Mesenchymal stem cell (in vitro differentiated cells and primary cell): ENCODE results near the gene TOM1L2.

ENCODE experiments used
- DNase-seq: peaks from one replicate; pipeline ENCODE4 v3.0.0-alpha.2; 2013
- H2AFZ ChIP-seq: one replicate; pipeline ENCODE4 v1.6.1; 2013; ENCODE audit warnings: low read depth, mild to moderate bottlenecking, control low read depth, inconsistent platforms, low read length, moderate library complexity
- H2AK5ac ChIP-seq: 2 replicates; pipeline ENCODE4 v1.6.1; 2013; ENCODE audit warnings: low read length, moderate library complexity, mild to moderate bottlenecking, inconsistent platforms; ENCODE audit not compliant: severe bottlenecking
- H2BK120ac ChIP-seq: one replicate; pipeline ENCODE4 v1.6.1; 2013; ENCODE audit warnings: low read depth, mild to moderate bottlenecking, inconsistent platforms, low read length, moderate library complexity
- H2BK12ac ChIP-seq, 2 experiments: one replicate each; pipeline ENCODE4 v1.6.1; 2013; ENCODE audit warnings: inconsistent platforms in 2 of 2, low read length in 2 of 2, mild to moderate bottlenecking in 2 of 2, moderate library complexity in 2 of 2, control low read depth in 1 of 2
- H2BK15ac ChIP-seq: one replicate; pipeline ENCODE4 v1.6.1; 2013; ENCODE audit warnings: mild to moderate bottlenecking, low read depth, inconsistent platforms; ENCODE audit not compliant: poor library complexity, severe bottlenecking
- H2BK5ac ChIP-seq: 2 replicates; pipeline ENCODE4 v1.6.1; 2013; ENCODE audit warnings: low read depth, mild to moderate bottlenecking, low read length, control low read depth, inconsistent platforms; ENCODE audit not compliant: poor library complexity, severe bottlenecking
- H3K14ac ChIP-seq, 2 experiments: one replicate each; pipeline ENCODE4 v1.6.1; 2013; ENCODE audit warnings: inconsistent platforms in 2 of 2, low read length in 2 of 2, control low read depth in 1 of 2, mild to moderate bottlenecking in 1 of 2, moderate library complexity in 1 of 2
- H3K18ac ChIP-seq, 2 experiments: one replicate each; pipeline ENCODE4 v1.6.1; 2013; ENCODE audit warnings: inconsistent platforms in 2 of 2, low read length in 2 of 2, control low read depth in 1 of 2, low read depth in 1 of 2, mild to moderate bottlenecking in 1 of 2
- H3K23ac ChIP-seq, 2 experiments: one replicate each; pipeline ENCODE4 v1.6.1; 2013; ENCODE audit warnings: inconsistent platforms in 2 of 2, low read length in 2 of 2, mild to moderate bottlenecking in 2 of 2, moderate library complexity in 2 of 2, control low read depth in 1 of 2
- H3K27ac ChIP-seq: 2 replicates; pipeline ENCODE4 v1.5.1; 2013; ENCODE audit warnings: mild to moderate bottlenecking, moderate library complexity, low read length, control low read depth, inconsistent platforms; ENCODE audit not compliant: poor library complexity, severe bottlenecking
- H3K27me3 ChIP-seq, 2 experiments: 2 replicates each; pipeline versions ENCODE4 v1.6.1 to v1.7.0; 2013; ENCODE audit warnings: low read length in 2 of 2, mild to moderate bottlenecking in 2 of 2, moderate library complexity in 2 of 2, control low read depth in 1 of 2, inconsistent platforms in 1 of 2; ENCODE audit not compliant: control insufficient read depth in 1 of 2, insufficient read depth in 1 of 2
- H3K36me3 ChIP-seq, 2 experiments: 2 replicates each; pipeline versions ENCODE4 v1.6.1 to v1.7.0; 2013; ENCODE audit warnings: low read length in 2 of 2, control low read depth in 1 of 2, inconsistent platforms in 1 of 2, low read depth in 1 of 2, mild to moderate bottlenecking in 1 of 2; ENCODE audit not compliant: insufficient read depth in 2 of 2, control insufficient read depth in 1 of 2
- H3K4ac ChIP-seq, 2 experiments: one replicate each; pipeline ENCODE4 v1.6.1; 2013; ENCODE audit warnings: inconsistent platforms in 2 of 2, low read length in 2 of 2, mild to moderate bottlenecking in 2 of 2, moderate library complexity in 2 of 2, control low read depth in 1 of 2, low read depth in 1 of 2
- H3K4me1 ChIP-seq: 2 replicates; pipeline ENCODE4 v1.6.1; 2013; ENCODE audit warnings: low read depth, low read length, control low read depth; ENCODE audit not compliant: control insufficient read depth, insufficient read depth
- H3K4me2 ChIP-seq: 2 replicates; pipeline ENCODE4 v1.6.1; 2013; ENCODE audit warnings: low read length, mild to moderate bottlenecking, inconsistent platforms; ENCODE audit not compliant: poor library complexity, severe bottlenecking
- H3K4me3 ChIP-seq, 2 experiments: 2 replicates each; pipeline versions ENCODE4 v1.5.1 to v1.7.0; 2013; ENCODE audit warnings: low read length in 2 of 2, mild to moderate bottlenecking in 2 of 2, control low read depth in 1 of 2, low read depth in 1 of 2; ENCODE audit not compliant: insufficient read depth in 1 of 2
- H3K79me1 ChIP-seq: replicated peaks from 2 replicates; pipeline ENCODE4 v1.6.1; 2013; ENCODE audit warnings: mild to moderate bottlenecking, control low read depth, low read length, inconsistent platforms; ENCODE audit not compliant: poor library complexity, severe bottlenecking
- H3K9ac ChIP-seq: 2 replicates; pipeline ENCODE4 v1.7.0; 2013; ENCODE audit warnings: mild to moderate bottlenecking, low read length, moderate library complexity
- H3K9me3 ChIP-seq: 2 replicates; pipeline ENCODE4 v1.7.0; 2013; ENCODE audit warnings: mild to moderate bottlenecking, low read length; ENCODE audit not compliant: control insufficient read depth
- H4K8ac ChIP-seq: one replicate; pipeline ENCODE4 v1.6.1; 2013; ENCODE audit warnings: inconsistent platforms, mild to moderate bottlenecking, low read length, moderate library complexity
- H4K91ac ChIP-seq: one replicate; pipeline ENCODE4 v1.6.1; 2013; ENCODE audit warnings: mild to moderate bottlenecking, low read length, inconsistent platforms
- WGBS: methylation state at CpG from one replicate; pipeline ENCODE4 v1.1.7; 2013; ENCODE audit warnings: mixed read lengths; 5-methylcytosine and 5-hydroxymethylcytosine counted together

The TOM1L2 gene

GRCh38 chr17:17979778-17980177 is 7.6 kb upstream of the TOM1L2 start:
- Histone ChIP-seq H3K4me3 (no peak overlapping the region), H2BK5ac (no peak overlapping the region), H3K4me1 (no peaks in the 10 kb centered on the region), H4K91ac (no peak overlapping the region), H3K27me3 (no peaks in the 10 kb centered on the region), H3K4ac (no peak overlapping the region), H3K9ac (no peak overlapping the region), H3K9me3 (no peaks in the 10 kb centered on the region), H2BK120ac (no peak overlapping the region), H3K14ac (no peak overlapping the region), H2AFZ (no peak overlapping the region), H3K36me3 (no peaks in the 10 kb centered on the region), H3K4me2 (no peak overlapping the region), H3K23ac (peak overlapping the region in 1 of 2 experiments; percentile 51), H2BK15ac (no peak overlapping the region), H3K79me1 (no peaks in the 10 kb centered on the region), H4K8ac (no peak overlapping the region), H2BK12ac (no peak overlapping the region), H3K27ac (no peak overlapping the region), H2AK5ac (peak overlapping the region; percentile 25), H3K18ac (no peak overlapping the region)
- WGBS, result 77% methylated on average over 3 of the region's 3 CpGs
- no peak for DNase-seq

GRCh38 chr17:17978481-17979424 is 6.6 kb upstream of the TOM1L2 start:
- H2BK15ac ChIP-seq, result no peak overlapping the region
- WGBS, result 90% methylated on average over 14 of the region's 14 CpGs
- no peak overlapping the region for H2AK5ac ChIP-seq
- H2AFZ ChIP-seq, result no peak overlapping the region
- H3K27me3 ChIP-seq, result no peaks in the 10 kb centered on the region
- H3K9me3 ChIP-seq, result no peaks in the 10 kb centered on the region
- no peaks in the 10 kb centered on the region for H3K79me1 ChIP-seq
- H3K9ac ChIP-seq, result no peak overlapping the region
- no peak overlapping the region for H3K14ac ChIP-seq
- no peak overlapping the region for H3K27ac ChIP-seq
- H3K18ac ChIP-seq, result no peak overlapping the region
- no peak overlapping the region for H3K4me2 ChIP-seq
- no peak overlapping the region for H4K8ac ChIP-seq
- no peak for DNase-seq
- H3K36me3 ChIP-seq, result no peaks in the 10 kb centered on the region
- no peak overlapping the region for H3K23ac ChIP-seq
- no peak overlapping the region for H2BK5ac ChIP-seq
- H3K4me1 ChIP-seq, result no peaks in the 10 kb centered on the region
- no peak overlapping the region for H2BK120ac ChIP-seq
- no peak overlapping the region for H4K91ac ChIP-seq
- H2BK12ac ChIP-seq, result no peak overlapping the region
- no peak overlapping the region for H3K4ac ChIP-seq
- no peak overlapping the region for H3K4me3 ChIP-seq

- H3K27me3 ChIP-seq, result no peaks in the 10 kb centered on the region
- no peaks in the 10 kb centered on the region for H3K4me1 ChIP-seq
- H3K9me3 ChIP-seq, result no peaks in the 10 kb centered on the region
- peak overlapping the region in 1 of 2 experiments; percentile 18 for H3K18ac ChIP-seq
- no peak overlapping the region for H3K23ac ChIP-seq
- H3K36me3 ChIP-seq, result no peaks in the 10 kb centered on the region
- no peak overlapping the region for H2BK15ac ChIP-seq
- WGBS, result 89% methylated on average over 10 of the region's 10 CpGs
- no peaks in the 10 kb centered on the region for H3K79me1 ChIP-seq
- no peak overlapping the region for H3K27ac ChIP-seq
- H2AK5ac ChIP-seq, result no peak overlapping the region
- no peak for DNase-seq
- no peak overlapping the region for H3K4ac ChIP-seq
- no peak overlapping the region for H3K9ac ChIP-seq
- H2BK120ac ChIP-seq, result no peak overlapping the region
- H2BK12ac ChIP-seq, result no peak overlapping the region
- no peak overlapping the region for H3K4me2 ChIP-seq
- H2BK5ac ChIP-seq, result no peak overlapping the region
- H4K8ac ChIP-seq, result no peak overlapping the region
- H2AFZ ChIP-seq, result no peak overlapping the region
- H3K4me3 ChIP-seq, result no peak overlapping the region
- H4K91ac ChIP-seq, result no peak overlapping the region
- H3K14ac ChIP-seq, result no peak overlapping the region
Observed at GRCh38 chr17:17976931-17977570, 4.9 kb upstream of the TOM1L2 start.

GRCh38 chr17:17975436-17975835 is 3.2 kb upstream of the TOM1L2 start:
- no peak overlapping the region for H2BK5ac ChIP-seq
- no peaks in the 10 kb centered on the region for H3K9me3 ChIP-seq
- no peak overlapping the region for H3K4me3 ChIP-seq
- no peak for DNase-seq
- no peak overlapping the region for H3K9ac ChIP-seq
- no peak overlapping the region for H4K91ac ChIP-seq
- no peak overlapping the region for H4K8ac ChIP-seq
- peaks cover 6% of the 10 kb centered on the region for H3K4me1 ChIP-seq
- H2BK12ac ChIP-seq, result no peak overlapping the region
- H3K14ac ChIP-seq, result no peak overlapping the region
- H3K4ac ChIP-seq, result no peak overlapping the region
- H3K4me2 ChIP-seq, result no peak overlapping the region
- H3K36me3 ChIP-seq, result no peaks in the 10 kb centered on the region
- H3K27me3 ChIP-seq, result no peaks in the 10 kb centered on the region
- H2BK15ac ChIP-seq, result no peak overlapping the region
- no peak overlapping the region for H2BK120ac ChIP-seq
- H2AFZ ChIP-seq, result no peak overlapping the region
- H3K23ac ChIP-seq, result no peak overlapping the region
- H3K79me1 ChIP-seq, result peaks cover 6% of the 10 kb centered on the region
- 73% methylated on average over 6 of the region's 8 CpGs for WGBS
- H3K18ac ChIP-seq, result no peak overlapping the region
- no peak overlapping the region for H3K27ac ChIP-seq
- no peak overlapping the region for H2AK5ac ChIP-seq
